MM.1S (cell line): ENCODE data around the gene APOE.
"Not testable (repeated sequence)": the region's sequence is repeated elsewhere in the genome, so short reads cannot be mapped to it uniquely, and the experiment has no call there.

Source experiments
- DNase-seq: peaks from one replicate; pipeline ENCODE4 v3.0.0-alpha.2; 2015
- H2AFZ ChIP-seq: fragments of 300-600 bp; sonication (generic); 2 replicates; pipeline ENCODE4 v1.6.0; 2016; ENCODE audit warnings: antibody characterized with exemption, low read length
- H3F3A ChIP-seq: fragments of 300-600 bp; sonication (generic); 2 replicates; pipeline ENCODE4 v1.6.1; 2016; ENCODE audit warnings: mild to moderate bottlenecking, antibody characterized with exemption, low read length, moderate library complexity, mixed read lengths; ENCODE audit not compliant: insufficient read depth
- H3K27ac ChIP-seq: fragments of 300-600 bp; sonication (generic); 2 replicates; pipeline ENCODE4 v1.5.1; 2016; ENCODE audit warnings: mild to moderate bottlenecking, low read length
- H3K27me3 ChIP-seq: fragments of 300-600 bp; sonication (generic); replicated peaks from 2 replicates; pipeline ENCODE4 v1.6.0; 2016; ENCODE audit warnings: low read length; ENCODE audit not compliant: insufficient read depth
- H3K36me3 ChIP-seq: fragments of 300-600 bp; sonication (generic); replicated peaks from 2 replicates; pipeline ENCODE4 v1.6.1; 2016; ENCODE audit warnings: mild to moderate bottlenecking, low read length, mixed read lengths; ENCODE audit not compliant: insufficient read depth
- H3K4me1 ChIP-seq: fragments of 300-600 bp; sonication (generic); 2 replicates; pipeline ENCODE4 v1.6.1; 2016; ENCODE audit warnings: low read length, mixed read lengths
- H3K4me2 ChIP-seq: fragments of 300-600 bp; sonication (generic); 2 replicates; pipeline ENCODE4 v1.6.0; 2016; ENCODE audit warnings: low read depth, low read length
- H3K4me3 ChIP-seq: fragments of 300-600 bp; sonication (generic); 2 replicates; pipeline ENCODE4 v1.5.1; 2016; ENCODE audit warnings: low read length, mixed read lengths
- H3K79me2 ChIP-seq: fragments of 300-600 bp; sonication (generic); 2 replicates; pipeline ENCODE4 v1.6.1; 2016; ENCODE audit warnings: mixed run types, low read length, mixed read lengths
- H3K9ac ChIP-seq: fragments of 300-600 bp; sonication (generic); 2 replicates; pipeline ENCODE4 v1.6.1; 2016; ENCODE audit warnings: low read length, mixed read lengths
- H3K9me2 ChIP-seq: fragments of 300-600 bp; sonication (generic); replicated peaks from 2 replicates; pipeline ENCODE4 v1.6.1; 2016; ENCODE audit warnings: mild to moderate bottlenecking, low read length, mixed read lengths; ENCODE audit not compliant: insufficient read depth
- H3K9me3 ChIP-seq: fragments of 300-600 bp; sonication (generic); replicated peaks from 2 replicates; pipeline ENCODE4 v1.6.1; 2016; ENCODE audit warnings: mild to moderate bottlenecking, low read length, mixed read lengths; ENCODE audit not compliant: insufficient read depth
- H4K20me1 ChIP-seq: fragments of 300-600 bp; sonication (generic); 2 replicates; pipeline ENCODE4 v1.6.1; 2016; ENCODE audit warnings: mild to moderate bottlenecking, low read length, moderate library complexity, mixed read lengths; ENCODE audit not compliant: insufficient read depth
- EZH2 ChIP-seq: fragments of 300-600 bp; sonication (generic); optimal IDR thresholded peaks from 2 replicates; pipeline ENCODE3; 2017; ENCODE audit warnings: low read depth, mild to moderate bottlenecking, antibody characterized with exemption, low read length, mixed read lengths
- EZH2phosphoT487 ChIP-seq: fragments of 300-600 bp; sonication (generic); IDR thresholded peaks from 2 replicates; pipeline ENCODE4 v1.6.1; 2018; ENCODE audit warnings: antibody characterized with exemption, low read length
- TF ChIP-seq, protein P1 (sequence below): fragments of 300-600 bp; sonication (generic); IDR thresholded peaks from 2 replicates; pipeline ENCODE4 v1.5.1; 2016; ENCODE audit warnings: antibody characterized with exemption, low read length, mixed read lengths

Gene APOE

DNA sequence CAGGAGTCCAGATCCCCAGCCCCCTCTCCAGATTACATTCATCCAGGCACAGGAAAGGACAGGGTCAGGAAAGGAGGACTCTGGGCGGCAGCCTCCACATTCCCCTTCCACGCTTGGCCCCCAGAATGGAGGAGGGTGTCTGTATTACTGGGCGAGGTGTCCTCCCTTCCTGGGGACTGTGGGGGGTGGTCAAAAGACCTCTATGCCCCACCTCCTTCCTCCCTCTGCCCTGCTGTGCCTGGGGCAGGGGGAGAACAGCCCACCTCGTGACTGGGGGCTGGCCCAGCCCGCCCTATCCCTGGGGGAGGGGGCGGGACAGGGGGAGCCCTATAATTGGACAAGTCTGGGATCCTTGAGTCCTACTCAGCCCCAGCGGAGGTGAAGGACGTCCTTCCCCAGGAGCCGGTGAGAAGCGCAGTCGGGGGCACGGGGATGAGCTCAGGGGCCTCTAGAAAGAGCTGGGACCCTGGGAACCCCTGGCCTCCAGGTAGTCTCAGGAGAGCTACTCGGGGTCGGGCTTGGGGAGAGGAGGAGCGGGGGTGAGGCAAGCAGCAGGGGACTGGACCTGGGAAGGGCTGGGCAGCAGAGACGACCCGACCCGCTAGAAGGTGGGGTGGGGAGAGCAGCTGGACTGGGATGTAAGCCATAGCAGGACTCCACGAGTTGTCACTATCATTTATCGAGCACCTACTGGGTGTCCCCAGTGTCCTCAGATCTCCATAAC is at the start of gene APOE:
TSS of gene APOE (plus strand) at position 360 of the 724 bp plus-strand sequence. CDS start 829 bp downstream, outside the sequence.
- no peak within 1 kb of the TSS for H3K27ac ChIP-seq
- no peaks in the 10 kb centered on the region for H3K9me3 ChIP-seq
- no peaks in the 10 kb centered on the region for H3K79me2 ChIP-seq
- no peaks in the 10 kb centered on the region for H4K20me1 ChIP-seq
- H3K9me2 ChIP-seq: no peaks in the 10 kb centered on the region
- no peak within 1 kb of the TSS for H3K4me3 ChIP-seq
- H3K4me2 ChIP-seq: peak within 1 kb of the TSS; percentile 30; the same call in 1 of the 2 replicates
- no peak for DNase-seq
- TF ChIP-seq EZH2: no peak
- TF ChIP-seq, protein P1, sequence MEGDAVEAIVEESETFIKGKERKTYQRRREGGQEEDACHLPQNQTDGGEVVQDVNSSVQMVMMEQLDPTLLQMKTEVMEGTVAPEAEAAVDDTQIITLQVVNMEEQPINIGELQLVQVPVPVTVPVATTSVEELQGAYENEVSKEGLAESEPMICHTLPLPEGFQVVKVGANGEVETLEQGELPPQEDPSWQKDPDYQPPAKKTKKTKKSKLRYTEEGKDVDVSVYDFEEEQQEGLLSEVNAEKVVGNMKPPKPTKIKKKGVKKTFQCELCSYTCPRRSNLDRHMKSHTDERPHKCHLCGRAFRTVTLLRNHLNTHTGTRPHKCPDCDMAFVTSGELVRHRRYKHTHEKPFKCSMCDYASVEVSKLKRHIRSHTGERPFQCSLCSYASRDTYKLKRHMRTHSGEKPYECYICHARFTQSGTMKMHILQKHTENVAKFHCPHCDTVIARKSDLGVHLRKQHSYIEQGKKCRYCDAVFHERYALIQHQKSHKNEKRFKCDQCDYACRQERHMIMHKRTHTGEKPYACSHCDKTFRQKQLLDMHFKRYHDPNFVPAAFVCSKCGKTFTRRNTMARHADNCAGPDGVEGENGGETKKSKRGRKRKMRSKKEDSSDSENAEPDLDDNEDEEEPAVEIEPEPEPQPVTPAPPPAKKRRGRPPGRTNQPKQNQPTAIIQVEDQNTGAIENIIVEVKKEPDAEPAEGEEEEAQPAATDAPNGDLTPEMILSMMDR: no peak
- TF ChIP-seq EZH2phosphoT487: no peak
- no peaks in the 10 kb centered on the region for H3K36me3 ChIP-seq
- no peak within 1 kb of the TSS for H3K9ac ChIP-seq
- no peak within 1 kb of the TSS for H2AFZ ChIP-seq
- H3F3A ChIP-seq: 0 out of 2 replicates have a peak, but pooled peaks cover 2% of the 10 kb centered on the region
- H3K27me3 ChIP-seq: peaks cover 31% of the 10 kb centered on the region
- H3K4me1 ChIP-seq: no peaks in the 10 kb centered on the region

DNA sequence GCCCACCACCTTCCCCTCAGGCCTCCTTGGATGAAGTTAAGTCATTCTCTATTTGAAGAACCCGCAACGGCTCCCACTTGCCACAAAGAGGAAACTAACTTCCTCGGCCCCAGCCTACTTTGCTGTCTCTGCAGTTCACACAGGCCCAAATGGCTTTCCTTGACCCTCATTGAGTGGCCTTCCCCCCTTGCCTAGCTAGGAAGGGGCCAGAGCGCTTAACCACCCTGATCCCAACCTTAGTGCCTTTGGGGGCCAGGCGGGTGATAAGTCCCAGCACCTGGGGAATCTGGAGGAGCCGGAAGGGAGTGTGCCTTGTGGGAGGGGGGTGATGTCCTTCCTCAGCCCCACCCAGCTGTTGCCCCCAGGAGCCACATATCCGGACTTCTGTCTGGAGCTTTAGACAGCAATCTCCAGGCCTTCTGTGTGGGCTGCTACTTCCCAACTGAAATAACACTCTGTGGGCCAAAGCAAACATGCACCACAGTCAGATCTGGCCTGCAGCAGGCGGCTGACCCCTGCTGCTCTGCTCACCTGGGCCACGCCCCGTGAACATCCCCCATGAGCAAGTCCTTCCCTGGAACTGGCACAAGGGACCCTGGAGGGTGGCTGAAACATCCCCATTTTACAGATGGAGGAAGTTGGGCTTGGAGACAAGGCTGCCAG is 49.0 kb upstream of the APOE start:
- peaks cover 63% of the 10 kb centered on the region for H3K27me3 ChIP-seq
- no peaks in the 10 kb centered on the region for H3K4me1 ChIP-seq
- H3K36me3 ChIP-seq: no peaks in the 10 kb centered on the region
- H3K4me2 ChIP-seq: no peak overlapping the region
- no peaks in the 10 kb centered on the region for H3K9me3 ChIP-seq
- H3K4me3 ChIP-seq: no peak overlapping the region
- H3F3A ChIP-seq: no peaks in the 10 kb centered on the region
- H3K79me2 ChIP-seq: no peaks in the 10 kb centered on the region
- no peak overlapping the region for H3K27ac ChIP-seq
- H4K20me1 ChIP-seq: no peaks in the 10 kb centered on the region
- H2AFZ ChIP-seq: no peak overlapping the region
- DNase-seq: no peak
- TF ChIP-seq EZH2 (no peak), EZH2phosphoT487 (no peak)
- TF ChIP-seq, protein P1: no peak
- H3K9me2 ChIP-seq: no peaks in the 10 kb centered on the region
- H3K9ac ChIP-seq: no peak overlapping the region

DNA sequence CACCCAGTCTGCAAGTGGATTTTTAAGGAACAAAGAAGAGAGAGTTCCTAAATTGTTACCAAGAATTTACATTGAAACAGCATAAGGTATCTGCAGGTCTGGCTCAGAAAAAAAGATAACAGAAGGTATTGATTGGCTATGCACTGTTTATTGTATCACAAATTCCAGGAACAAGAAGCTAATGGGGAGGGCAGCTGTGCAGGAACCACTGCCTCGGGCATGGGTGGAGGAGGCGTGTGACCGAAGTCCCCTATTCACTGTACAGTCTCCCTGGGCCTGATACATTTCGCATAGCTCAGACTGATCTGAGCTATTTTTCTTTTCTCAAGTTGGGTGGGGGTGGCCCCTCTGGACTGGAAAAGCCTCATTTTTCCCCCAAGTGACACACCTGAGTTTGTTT is 47.8 kb upstream of the APOE start:
- no peak overlapping the region for H3K9ac ChIP-seq
- H3K4me1 ChIP-seq: no peaks in the 10 kb centered on the region
- no peak overlapping the region for H3K4me3 ChIP-seq
- no peaks in the 10 kb centered on the region for H3K79me2 ChIP-seq
- H3K4me2 ChIP-seq: no peak overlapping the region
- no peaks in the 10 kb centered on the region for H3K9me2 ChIP-seq
- no peaks in the 10 kb centered on the region for H3K36me3 ChIP-seq
- no peaks in the 10 kb centered on the region for H3F3A ChIP-seq
- H3K9me3 ChIP-seq: no peaks in the 10 kb centered on the region
- H3K27me3 ChIP-seq: peaks cover 53% of the 10 kb centered on the region
- DNase-seq: no peak
- no peaks in the 10 kb centered on the region for H4K20me1 ChIP-seq
- TF ChIP-seq, protein P1: no peak
- TF ChIP-seq EZH2 (no peak), EZH2phosphoT487 (no peak)
- no peak overlapping the region for H2AFZ ChIP-seq
- H3K27ac ChIP-seq: no peak overlapping the region

DNA sequence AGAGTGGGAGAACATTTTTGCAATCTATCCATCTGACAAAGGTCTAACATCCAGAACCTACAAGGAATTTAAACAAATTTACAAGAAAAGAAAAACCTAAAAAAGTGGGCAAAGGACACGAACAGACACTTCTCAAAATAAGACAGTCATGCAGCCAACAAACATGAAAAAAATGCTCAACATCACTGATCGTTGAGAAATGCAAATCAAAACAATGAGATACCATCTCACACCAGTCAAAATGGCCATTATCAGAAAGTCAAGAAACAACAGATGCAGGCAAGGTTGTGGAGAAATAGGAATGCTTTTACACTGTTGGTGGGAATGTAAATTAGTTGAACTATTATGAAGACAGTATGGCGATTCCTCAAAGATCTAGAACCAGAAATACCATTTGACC is 44.0 kb upstream of the APOE start:
- not testable (repeated sequence) for H3K36me3 ChIP-seq

More for the DNA sequence above, 44.0 kb upstream of the APOE start:
- H3K9me2 ChIP-seq, H3K4me1 ChIP-seq, H2AFZ ChIP-seq, DNase-seq, H3K9ac ChIP-seq, H3K4me2 ChIP-seq, H4K20me1 ChIP-seq, H3K79me2 ChIP-seq, H3K9me3 ChIP-seq, H3K4me3 ChIP-seq, H3K27ac ChIP-seq, H3F3A ChIP-seq: not testable (repeated sequence)
- H3K27me3 ChIP-seq: peaks cover 47% of the 10 kb centered on the region
